HCT116 (cell line): Measurements from ENCODE around the gene EVC. TPM values are rescaled to one million over a fixed set of nuclear protein-coding genes. Genes with fewer than 3 reads are reported as not detected.

Source experiments
- ATAC-seq: fragments of 200-7000 bp; cut with Tn5 transposase; 2 replicates; pipeline ENCODE4 v1.9.1; 2020; ENCODE audit warnings: mild to moderate bottlenecking, moderate library complexity
- BruUV-seq: library from RNA; stranded (reverse); fragments of 400-500 nt; replicated peaks from 2 replicates; lab custom pipeline; 2021; lab: Mats Ljungman, UMichigan
- CTCF ChIA-PET: fragments of 300-600 bp; sonication (Branson Sonifier 250); formaldehyde crosslinking; loops from one replicate; lab custom pipeline; 2021; ENCODE audit warnings: antibody characterized with exemption; lab: Charles Lee
- POLR2A ChIA-PET: fragments of 300-600, 350-600 bp; sonication (Branson Sonifier 250); formaldehyde crosslinking; loops from one replicate; lab custom pipeline; 2021; ENCODE audit warnings: antibody characterized with exemption; lab: Charles Lee
- RAD21 ChIA-PET, 2 experiments: fragments of 300-600 bp; sonication (Branson Sonifier 250); formaldehyde crosslinking; loops; one replicate each; lab custom pipeline; 2023; ENCODE audit warnings: low total read pairs in 2 of 2; ENCODE audit not compliant: uncharacterized antibody in 2 of 2, unreplicated experiment in 2 of 2, low non-redundant PET in 1 of 2; lab: Charles Lee
- DNase-seq: peaks from one replicate; pipeline ENCODE4 v3.0.0-alpha.2; 2010; ENCODE audit warnings: low read depth, low spot score
- H2AFZ ChIP-seq: fragments of 200-600 bp; shearing (Covaris generic), sonication (generic); 2 replicates; pipeline ENCODE4 v1.6.1; 2017; ENCODE audit warnings: low read depth, mixed run types, mixed read lengths, antibody characterized with exemption, low read length; ENCODE audit not compliant: poor library complexity, severe bottlenecking
- H3K27ac ChIP-seq: 2 replicates; pipeline ENCODE4 v1.5.1; 2012; ENCODE audit warnings: low read depth, low read length
- H3K27me3 ChIP-seq: fragments of 200-600 bp; sonication (generic); 2 replicates; pipeline ENCODE4 v1.6.1; 2016; ENCODE audit warnings: mixed run types, low read length, mixed read lengths; ENCODE audit not compliant: insufficient read depth
- H3K36me3 ChIP-seq, 2 experiments: fragments of 200-500 bp in 1 of 2; fragments of 200-600 bp in 1 of 2; sonication (Bioruptor generic) in 1 of 2; sonication (generic) in 1 of 2; 2 replicates each; pipeline versions ENCODE4 v1.5.1 to v1.6.1; 2014 to 2016; ENCODE audit warnings: low read length in 2 of 2, inconsistent platforms in 1 of 2, mixed read lengths in 1 of 2, mixed run types in 1 of 2; ENCODE audit not compliant: insufficient read depth in 2 of 2, control insufficient read depth in 1 of 2
- H3K4me1 ChIP-seq, 2 experiments: fragments of 200-600 bp in 1 of 2; sonication (generic) in 1 of 2; 2 replicates each; pipeline versions ENCODE4 v1.5.1 to v1.6.1; 2012 to 2017; ENCODE audit warnings: low read length in 2 of 2, inconsistent platforms in 1 of 2, mild to moderate bottlenecking in 1 of 2, mixed read lengths in 1 of 2, mixed run types in 1 of 2, moderate library complexity in 1 of 2; ENCODE audit not compliant: insufficient read depth in 2 of 2, control insufficient read depth in 1 of 2
- H3K4me2 ChIP-seq: fragments of 200-600 bp; sonication (generic); 2 replicates; pipeline ENCODE4 v1.6.1; 2017; ENCODE audit warnings: mixed run types, low read length, mixed read lengths
- H3K4me3 ChIP-seq, 2 experiments: fragments of 200-600 bp in 1 of 2; sonication (generic) in 1 of 2; replicated peaks in 1 of 2; 2 replicates each; pipeline ENCODE4 v1.5.1; 2011 to 2016; ENCODE audit warnings: low read length in 2 of 2, control low read depth in 1 of 2, low read depth in 1 of 2, mild to moderate bottlenecking in 1 of 2, mixed read lengths in 1 of 2, mixed run types in 1 of 2
- H3K79me2 ChIP-seq: fragments of 200-600 bp; sonication (generic); 2 replicates; pipeline ENCODE4 v1.6.1; 2017; ENCODE audit warnings: mild to moderate bottlenecking, mixed run types, low read length, moderate library complexity, mixed read lengths; ENCODE audit not compliant: insufficient read depth
- H3K9ac ChIP-seq: fragments of 200-600 bp; sonication (generic); 2 replicates; pipeline ENCODE4 v1.6.1; 2016; ENCODE audit warnings: low read length, mixed read lengths
- H3K9me2 ChIP-seq: fragments of 200-600 bp; sonication (generic), shearing (Covaris generic); 2 replicates; pipeline ENCODE4 v1.6.1; 2017; ENCODE audit warnings: mixed run types, mild to moderate bottlenecking, moderate library complexity; ENCODE audit not compliant: insufficient read depth
- H3K9me3 ChIP-seq, 2 experiments: fragments of 200-500 bp in 1 of 2; fragments of 200-600 bp in 1 of 2; sonication (Bioruptor generic) in 1 of 2; sonication (generic) in 1 of 2; 2 replicates each; pipeline ENCODE4 v1.6.1; 2014 to 2017; ENCODE audit warnings: low read length in 2 of 2, mixed read lengths in 2 of 2, inconsistent platforms in 1 of 2, low read depth in 1 of 2, mild to moderate bottlenecking in 1 of 2, mixed run types in 1 of 2, moderate library complexity in 1 of 2; ENCODE audit not compliant: control insufficient read depth in 1 of 2, insufficient read depth in 1 of 2
- H4K20me1 ChIP-seq: fragments of 200-600 bp; sonication (generic), shearing (Covaris generic); 2 replicates; pipeline ENCODE4 v1.6.1; 2017; ENCODE audit warnings: mixed run types, mild to moderate bottlenecking, moderate library complexity; ENCODE audit not compliant: insufficient read depth
- ATF3 ChIP-seq: IDR thresholded peaks from 2 replicates; pipeline ENCODE4 v1.6.1; 2012
- CEBPB ChIP-seq: IDR thresholded peaks from 2 replicates; pipeline ENCODE4 v1.6.1; 2012; ENCODE audit warnings: low read depth
- ELF1 ChIP-seq: IDR thresholded peaks from 2 replicates; pipeline ENCODE4 v1.6.1; 2012; ENCODE audit warnings: low read depth, borderline replicate concordance
- EZH2phosphoT487 ChIP-seq: fragments of 200-600 bp; IDR thresholded peaks from 2 replicates; pipeline ENCODE4 v1.6.1; 2018; ENCODE audit warnings: antibody characterized with exemption, borderline replicate concordance
- FOSL1 ChIP-seq: IDR thresholded peaks from 2 replicates; pipeline ENCODE4 v1.6.1; 2012; ENCODE audit warnings: low read depth
- POLR2AphosphoS5 ChIP-seq: IDR thresholded peaks from 2 replicates; pipeline ENCODE4 v1.6.1; 2011; ENCODE audit warnings: mild to moderate bottlenecking, low read depth, low read length, moderate library complexity
- SP1 ChIP-seq: IDR thresholded peaks from 2 replicates; pipeline ENCODE4 v1.6.1; 2012; ENCODE audit warnings: low read depth
- TCF7L2 ChIP-seq: IDR thresholded peaks from 2 replicates; pipeline ENCODE4 v1.7.0; 2011; ENCODE audit warnings: borderline replicate concordance, inconsistent platforms; ENCODE audit not compliant: insufficient read depth, insufficient read length; ENCODE audit errors: extremely low read depth
- YY1 ChIP-seq: IDR thresholded peaks from 2 replicates; pipeline ENCODE4 v1.6.1; 2011; ENCODE audit warnings: low read length, low read depth, moderate library complexity, mild to moderate bottlenecking; ENCODE audit not compliant: insufficient replicate concordance; ENCODE audit errors: extremely low read depth
- ZFX ChIP-seq: fragments of 450-650 bp; IDR thresholded peaks from 2 replicates; pipeline ENCODE4 v1.6.1; 2017
- ZNF274 ChIP-seq: fragments of 200-500 bp; sonication (Bioruptor generic); IDR thresholded peaks from 2 replicates; pipeline ENCODE4 v1.6.1; 2014; ENCODE audit warnings: mild to moderate bottlenecking, low read depth, low read length, inconsistent platforms
- intact Hi-C: fragments of 100-400 bp; cut with micrococcal nuclease; formaldehyde crosslinking; loops from 2 replicates; pipeline ENCODE4 v1.10.0; 2022
- total RNA-seq: library from RNA; stranded (reverse); gene quantifications from one replicate; pipeline ENCODE4 v1.2.1, GENCODE V29; 2021; ENCODE audit not compliant: unreplicated experiment
- TF ChIP-seq, protein P1 (sequence below): IDR thresholded peaks from 2 replicates; pipeline ENCODE4 v1.6.1; 2012
- TF ChIP-seq, protein P2 (sequence below), 3 experiments: fragments of 200-600 bp in 1 of 3; sonication (generic) in 1 of 3; IDR thresholded peaks in 2 of 3; conservative IDR thresholded peaks in 1 of 3; 2 replicates each; pipeline ENCODE4 v1.5.1; 2012 to 2017; ENCODE audit warnings: low read depth in 2 of 3, low read length in 2 of 3, antibody characterized with exemption in 1 of 3, borderline replicate concordance in 1 of 3, control low read depth in 1 of 3, mild to moderate bottlenecking in 1 of 3, mixed read lengths in 1 of 3, mixed run types in 1 of 3, moderate library complexity in 1 of 3; ENCODE audit not compliant: insufficient read depth in 1 of 3
- TF ChIP-seq, protein P3 (sequence below): IDR thresholded peaks from 2 replicates; pipeline ENCODE4 v1.6.1; 2012; ENCODE audit warnings: low read depth

EVC gene
- total RNA-seq, 1 experiment from 2014 or later: 0.15 TPM

- CTCF ChIA-PET: no interaction called here
- POLR2A ChIA-PET: no interaction called here
- no peak for DNase-seq
- no peaks in the 10 kb centered on the region for H3K9me3 ChIP-seq
- TF ChIP-seq YY1 (no peak), ZFX (no peak), SP1 (no peak), ZNF274 (no peak), EZH2phosphoT487 (no peak), POLR2AphosphoS5 (no peak), FOSL1 (no peak), CEBPB (no peak), ATF3 (no peak), ELF1 (no peak), TCF7L2 (no peak)
- TF ChIP-seq, protein P1, sequence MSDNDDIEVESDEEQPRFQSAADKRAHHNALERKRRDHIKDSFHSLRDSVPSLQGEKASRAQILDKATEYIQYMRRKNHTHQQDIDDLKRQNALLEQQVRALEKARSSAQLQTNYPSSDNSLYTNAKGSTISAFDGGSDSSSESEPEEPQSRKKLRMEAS: no peak
- TF ChIP-seq, protein P2, sequence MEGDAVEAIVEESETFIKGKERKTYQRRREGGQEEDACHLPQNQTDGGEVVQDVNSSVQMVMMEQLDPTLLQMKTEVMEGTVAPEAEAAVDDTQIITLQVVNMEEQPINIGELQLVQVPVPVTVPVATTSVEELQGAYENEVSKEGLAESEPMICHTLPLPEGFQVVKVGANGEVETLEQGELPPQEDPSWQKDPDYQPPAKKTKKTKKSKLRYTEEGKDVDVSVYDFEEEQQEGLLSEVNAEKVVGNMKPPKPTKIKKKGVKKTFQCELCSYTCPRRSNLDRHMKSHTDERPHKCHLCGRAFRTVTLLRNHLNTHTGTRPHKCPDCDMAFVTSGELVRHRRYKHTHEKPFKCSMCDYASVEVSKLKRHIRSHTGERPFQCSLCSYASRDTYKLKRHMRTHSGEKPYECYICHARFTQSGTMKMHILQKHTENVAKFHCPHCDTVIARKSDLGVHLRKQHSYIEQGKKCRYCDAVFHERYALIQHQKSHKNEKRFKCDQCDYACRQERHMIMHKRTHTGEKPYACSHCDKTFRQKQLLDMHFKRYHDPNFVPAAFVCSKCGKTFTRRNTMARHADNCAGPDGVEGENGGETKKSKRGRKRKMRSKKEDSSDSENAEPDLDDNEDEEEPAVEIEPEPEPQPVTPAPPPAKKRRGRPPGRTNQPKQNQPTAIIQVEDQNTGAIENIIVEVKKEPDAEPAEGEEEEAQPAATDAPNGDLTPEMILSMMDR (IDR thresholded peaks at IDR 0.05 in 2 of 3, conservative IDR thresholded peaks at IDR 0.05 in 1 of 3; ENCODE audit: borderline replicate concordance in 1 of 3, insufficient read depth in 1 of 3, low read depth in 2 of 3, low read length in 2 of 3): no peak
- TF ChIP-seq, protein P3, sequence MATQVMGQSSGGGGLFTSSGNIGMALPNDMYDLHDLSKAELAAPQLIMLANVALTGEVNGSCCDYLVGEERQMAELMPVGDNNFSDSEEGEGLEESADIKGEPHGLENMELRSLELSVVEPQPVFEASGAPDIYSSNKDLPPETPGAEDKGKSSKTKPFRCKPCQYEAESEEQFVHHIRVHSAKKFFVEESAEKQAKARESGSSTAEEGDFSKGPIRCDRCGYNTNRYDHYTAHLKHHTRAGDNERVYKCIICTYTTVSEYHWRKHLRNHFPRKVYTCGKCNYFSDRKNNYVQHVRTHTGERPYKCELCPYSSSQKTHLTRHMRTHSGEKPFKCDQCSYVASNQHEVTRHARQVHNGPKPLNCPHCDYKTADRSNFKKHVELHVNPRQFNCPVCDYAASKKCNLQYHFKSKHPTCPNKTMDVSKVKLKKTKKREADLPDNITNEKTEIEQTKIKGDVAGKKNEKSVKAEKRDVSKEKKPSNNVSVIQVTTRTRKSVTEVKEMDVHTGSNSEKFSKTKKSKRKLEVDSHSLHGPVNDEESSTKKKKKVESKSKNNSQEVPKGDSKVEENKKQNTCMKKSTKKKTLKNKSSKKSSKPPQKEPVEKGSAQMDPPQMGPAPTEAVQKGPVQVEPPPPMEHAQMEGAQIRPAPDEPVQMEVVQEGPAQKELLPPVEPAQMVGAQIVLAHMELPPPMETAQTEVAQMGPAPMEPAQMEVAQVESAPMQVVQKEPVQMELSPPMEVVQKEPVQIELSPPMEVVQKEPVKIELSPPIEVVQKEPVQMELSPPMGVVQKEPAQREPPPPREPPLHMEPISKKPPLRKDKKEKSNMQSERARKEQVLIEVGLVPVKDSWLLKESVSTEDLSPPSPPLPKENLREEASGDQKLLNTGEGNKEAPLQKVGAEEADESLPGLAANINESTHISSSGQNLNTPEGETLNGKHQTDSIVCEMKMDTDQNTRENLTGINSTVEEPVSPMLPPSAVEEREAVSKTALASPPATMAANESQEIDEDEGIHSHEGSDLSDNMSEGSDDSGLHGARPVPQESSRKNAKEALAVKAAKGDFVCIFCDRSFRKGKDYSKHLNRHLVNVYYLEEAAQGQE: no peak
- TF ChIP-seq, all 23 proteins: peak for 0
- RAD21 ChIA-PET: no interaction called here
- H3K36me3 ChIP-seq: no peaks in the 10 kb centered on the region
- no TSS peak for BruUV-seq
- peaks cover 3% of the 10 kb centered on the region; the same call in 1 of the 2 replicates for H3K27me3 ChIP-seq
- no peaks in the 10 kb centered on the region for H3K9me2 ChIP-seq
- ATAC-seq: no peak
- no peak overlapping the region for H3K9ac ChIP-seq
- H3K4me2 ChIP-seq: no peak overlapping the region
- no peak overlapping the region for H3K27ac ChIP-seq
- intact Hi-C loops: no loop called here
- H3K4me1 ChIP-seq: no peaks in the 10 kb centered on the region
- H3K79me2 ChIP-seq: no peaks in the 10 kb centered on the region
- H3K4me3 ChIP-seq: no peak overlapping the region
- H2AFZ ChIP-seq: no peak overlapping the region
- no peaks in the 10 kb centered on the region for H4K20me1 ChIP-seq
Observed at GRCh38 chr4:5711479-5712184, 631 bp downstream of the EVC start.
